A549 (cell line): ENCODE results near the gene WDR35.

Experiments used
- BHLHE40 ChIP-seq: IDR thresholded peaks from 2 replicates; pipeline ENCODE4 v1.6.1; 2012; ENCODE audit warnings: low read depth, low read length, inconsistent platforms
- CTCF ChIP-seq: fragments of >200 bp; sonication (Bioruptor Twin); formaldehyde crosslinking; IDR thresholded peaks from 3 replicates; pipeline ENCODE4 v1.5.1; 2016
- EP300 ChIP-seq, 2 experiments: fragments of >200 bp; sonication (Bioruptor Twin); formaldehyde crosslinking; IDR thresholded peaks; 2 replicates in 1 of 2; 3 replicates in 1 of 2; pipeline ENCODE4 v1.6.1; 2016 to 2017
- HOXB5 ChIP-seq: fragments of 250-450 bp; sonication (Bioruptor Pico); IDR thresholded peaks from 2 replicates; pipeline ENCODE4 v1.5.0; 2020; ENCODE audit warnings: mild to moderate bottlenecking, moderate library complexity
- JUN ChIP-seq, 2 experiments: fragments of >200 bp; sonication (Bioruptor Twin); formaldehyde crosslinking; IDR thresholded peaks; 2 replicates in 1 of 2; 3 replicates in 1 of 2; pipeline ENCODE4 v1.6.1; 2016 to 2017
- KDM1A ChIP-seq: fragments of 200-600 bp; sonication (generic); IDR thresholded peaks from 2 replicates; pipeline ENCODE4 v1.6.1; 2016; ENCODE audit warnings: low read depth, mild to moderate bottlenecking
- MAFK ChIP-seq: fragments of 450-650 bp; IDR thresholded peaks from 2 replicates; pipeline ENCODE4 v1.6.1; 2014; ENCODE audit not compliant: partially characterized antibody
- MAX ChIP-seq: IDR thresholded peaks from 2 replicates; pipeline ENCODE4 v1.6.1; 2012
- POLR2A ChIP-seq: IDR thresholded peaks from 2 replicates; pipeline ENCODE4 v1.6.1; 2012; ENCODE audit warnings: mild to moderate bottlenecking, low read length
- REST ChIP-seq: fragments of 200-600 bp; sonication (generic); IDR thresholded peaks from 2 replicates; pipeline ENCODE4 v1.6.1; 2016; ENCODE audit warnings: antibody characterized with exemption, mild to moderate bottlenecking, moderate library complexity

GRCh38 chr2:19873014-19873413 is 116.9 kb downstream of the WDR35 start:
- TF ChIP-seq BHLHE40 (no peak), CTCF (no peak), REST (no peak), MAX (no peak), JUN (IDR thresholded peaks at IDR 0.05) (no peak), POLR2A (no peak), KDM1A (no peak), EP300 (IDR thresholded peaks at IDR 0.05) (no peak), MAFK (no peak), HOXB5 (CRISPR knock-in tag) (no peak)
